DND-41 (cell line): Measurements from ENCODE around the gene DHRS7B.

Experiments
- CTCF ChIP-seq: IDR thresholded peaks from 2 replicates; pipeline ENCODE4 v1.5.1; 2012; ENCODE audit warnings: borderline replicate concordance, low read length, moderate library complexity, mild to moderate bottlenecking; ENCODE audit not compliant: poor library complexity, severe bottlenecking; ENCODE audit errors: extremely low read depth
- EZH2 ChIP-seq: IDR thresholded peaks from 3 replicates; pipeline ENCODE4 v1.6.1; 2012; ENCODE audit warnings: borderline replicate concordance, low read depth, mild to moderate bottlenecking, moderate library complexity, low read length, inconsistent platforms; ENCODE audit not compliant: severe bottlenecking

- no peak for TF ChIP-seq CTCF
- no peak for TF ChIP-seq EZH2
Observed at GRCh38 chr17:21217346-21217745, 90.6 kb downstream of the DHRS7B start.
